ENCODE results near the gene IL36RN.
"Not testable (repeated sequence)": the region's sequence is repeated elsewhere in the genome, so short reads cannot be mapped to it uniquely, and the experiment has no call there.

- not testable (repeated sequence) for TF ChIP-seq CTCF (IDR thresholded peaks at IDR 0.05); POLR2AphosphoS5 (IDR thresholded peaks at IDR 0.05; ENCODE audit: insufficient read depth in 1 of 2, low read depth in 1 of 2)
These were observed 38.0 kb downstream of the IL36RN start for GRCh38 chr2:113096842-113097618.
